ENCODE results near the gene PRUNE1.

- TF ChIP-seq, protein P1, sequence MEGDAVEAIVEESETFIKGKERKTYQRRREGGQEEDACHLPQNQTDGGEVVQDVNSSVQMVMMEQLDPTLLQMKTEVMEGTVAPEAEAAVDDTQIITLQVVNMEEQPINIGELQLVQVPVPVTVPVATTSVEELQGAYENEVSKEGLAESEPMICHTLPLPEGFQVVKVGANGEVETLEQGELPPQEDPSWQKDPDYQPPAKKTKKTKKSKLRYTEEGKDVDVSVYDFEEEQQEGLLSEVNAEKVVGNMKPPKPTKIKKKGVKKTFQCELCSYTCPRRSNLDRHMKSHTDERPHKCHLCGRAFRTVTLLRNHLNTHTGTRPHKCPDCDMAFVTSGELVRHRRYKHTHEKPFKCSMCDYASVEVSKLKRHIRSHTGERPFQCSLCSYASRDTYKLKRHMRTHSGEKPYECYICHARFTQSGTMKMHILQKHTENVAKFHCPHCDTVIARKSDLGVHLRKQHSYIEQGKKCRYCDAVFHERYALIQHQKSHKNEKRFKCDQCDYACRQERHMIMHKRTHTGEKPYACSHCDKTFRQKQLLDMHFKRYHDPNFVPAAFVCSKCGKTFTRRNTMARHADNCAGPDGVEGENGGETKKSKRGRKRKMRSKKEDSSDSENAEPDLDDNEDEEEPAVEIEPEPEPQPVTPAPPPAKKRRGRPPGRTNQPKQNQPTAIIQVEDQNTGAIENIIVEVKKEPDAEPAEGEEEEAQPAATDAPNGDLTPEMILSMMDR (IDR thresholded peaks at IDR 0.05; ENCODE audit: low read depth, low read length) = no peak
- TF ChIP-seq EZH2phosphoT487 (IDR thresholded peaks at IDR 0.05; ENCODE audit: low read depth) = no peak
Observed at GRCh38 chr1:151001602-151002001, 6.6 kb upstream of the PRUNE1 start.
